Measurements from ENCODE around the gene PHF2. TPM values are rescaled to one million over a fixed set of nuclear protein-coding genes. Genes with fewer than 3 reads are reported as not detected.

Gene PHF2
- total RNA-seq, 1 donor from 2014 or later = 40.3 TPM

DNA sequence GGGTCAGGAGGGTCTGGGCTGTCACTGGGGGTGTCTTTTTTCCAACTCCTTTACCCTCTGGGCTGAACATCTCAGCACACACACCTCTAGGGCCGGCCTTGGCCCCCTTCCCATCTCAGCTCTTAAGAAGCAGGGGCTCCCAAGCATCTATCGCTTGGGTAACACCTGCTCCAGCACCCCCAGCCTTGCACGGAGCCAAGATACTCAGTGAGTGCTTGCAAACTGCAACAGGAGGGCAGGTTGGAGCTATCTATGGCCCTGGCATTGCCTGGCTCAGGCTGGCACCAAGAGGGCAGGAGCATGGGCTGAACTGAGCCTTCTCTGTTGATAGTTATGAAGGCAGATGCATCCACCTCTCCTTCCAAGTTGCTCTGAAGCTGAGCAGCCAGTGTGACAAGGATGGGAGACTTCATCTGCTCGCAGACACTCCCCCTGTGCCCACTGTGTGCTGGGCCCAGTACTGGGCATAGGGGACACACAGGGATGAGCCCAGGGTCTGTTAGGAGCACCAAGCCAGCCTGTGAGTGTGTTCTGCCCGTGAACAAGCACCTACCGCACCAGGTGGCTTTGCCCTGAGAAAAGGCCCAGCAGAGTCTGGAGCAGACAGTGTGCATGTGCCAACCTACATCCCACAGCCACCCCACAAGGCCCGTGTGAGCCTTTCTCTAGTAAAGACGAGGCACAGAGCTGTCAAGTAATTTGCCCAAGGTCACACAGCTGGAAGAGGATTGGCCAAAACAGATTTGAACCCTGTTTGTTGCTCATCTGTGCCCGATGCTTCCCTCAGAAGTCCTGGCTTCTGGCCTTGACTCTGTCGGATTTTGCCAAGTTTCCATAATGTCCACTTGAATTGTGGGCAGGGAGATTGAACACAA lies 58.2 kb downstream of the PHF2 start:
- H3K9me3 Mint-ChIP-seq (ENCODE audit: unreplicated experiment) = peaks cover 15% of the 10 kb centered on the region
- H3K27me3 Mint-ChIP-seq (ENCODE audit: unreplicated experiment) = no peaks in the 10 kb centered on the region
- H3K4me1 Mint-ChIP-seq (ENCODE audit: unreplicated experiment) = no peaks in the 10 kb centered on the region
- peaks cover 46% of the 10 kb centered on the region for H3K36me3 Mint-ChIP-seq (ENCODE audit: unreplicated experiment)
- TF ChIP-seq, protein P1, sequence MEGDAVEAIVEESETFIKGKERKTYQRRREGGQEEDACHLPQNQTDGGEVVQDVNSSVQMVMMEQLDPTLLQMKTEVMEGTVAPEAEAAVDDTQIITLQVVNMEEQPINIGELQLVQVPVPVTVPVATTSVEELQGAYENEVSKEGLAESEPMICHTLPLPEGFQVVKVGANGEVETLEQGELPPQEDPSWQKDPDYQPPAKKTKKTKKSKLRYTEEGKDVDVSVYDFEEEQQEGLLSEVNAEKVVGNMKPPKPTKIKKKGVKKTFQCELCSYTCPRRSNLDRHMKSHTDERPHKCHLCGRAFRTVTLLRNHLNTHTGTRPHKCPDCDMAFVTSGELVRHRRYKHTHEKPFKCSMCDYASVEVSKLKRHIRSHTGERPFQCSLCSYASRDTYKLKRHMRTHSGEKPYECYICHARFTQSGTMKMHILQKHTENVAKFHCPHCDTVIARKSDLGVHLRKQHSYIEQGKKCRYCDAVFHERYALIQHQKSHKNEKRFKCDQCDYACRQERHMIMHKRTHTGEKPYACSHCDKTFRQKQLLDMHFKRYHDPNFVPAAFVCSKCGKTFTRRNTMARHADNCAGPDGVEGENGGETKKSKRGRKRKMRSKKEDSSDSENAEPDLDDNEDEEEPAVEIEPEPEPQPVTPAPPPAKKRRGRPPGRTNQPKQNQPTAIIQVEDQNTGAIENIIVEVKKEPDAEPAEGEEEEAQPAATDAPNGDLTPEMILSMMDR (IDR thresholded peaks at IDR 0.05) = no peak
- DNase-seq (ENCODE audit: extremely low spot score, unreplicated experiment) = no peak
- H3K27ac Mint-ChIP-seq (ENCODE audit: unreplicated experiment) = no peak overlapping the region
- H3K4me3 Mint-ChIP-seq (ENCODE audit: unreplicated experiment) = no peak overlapping the region

DNA sequence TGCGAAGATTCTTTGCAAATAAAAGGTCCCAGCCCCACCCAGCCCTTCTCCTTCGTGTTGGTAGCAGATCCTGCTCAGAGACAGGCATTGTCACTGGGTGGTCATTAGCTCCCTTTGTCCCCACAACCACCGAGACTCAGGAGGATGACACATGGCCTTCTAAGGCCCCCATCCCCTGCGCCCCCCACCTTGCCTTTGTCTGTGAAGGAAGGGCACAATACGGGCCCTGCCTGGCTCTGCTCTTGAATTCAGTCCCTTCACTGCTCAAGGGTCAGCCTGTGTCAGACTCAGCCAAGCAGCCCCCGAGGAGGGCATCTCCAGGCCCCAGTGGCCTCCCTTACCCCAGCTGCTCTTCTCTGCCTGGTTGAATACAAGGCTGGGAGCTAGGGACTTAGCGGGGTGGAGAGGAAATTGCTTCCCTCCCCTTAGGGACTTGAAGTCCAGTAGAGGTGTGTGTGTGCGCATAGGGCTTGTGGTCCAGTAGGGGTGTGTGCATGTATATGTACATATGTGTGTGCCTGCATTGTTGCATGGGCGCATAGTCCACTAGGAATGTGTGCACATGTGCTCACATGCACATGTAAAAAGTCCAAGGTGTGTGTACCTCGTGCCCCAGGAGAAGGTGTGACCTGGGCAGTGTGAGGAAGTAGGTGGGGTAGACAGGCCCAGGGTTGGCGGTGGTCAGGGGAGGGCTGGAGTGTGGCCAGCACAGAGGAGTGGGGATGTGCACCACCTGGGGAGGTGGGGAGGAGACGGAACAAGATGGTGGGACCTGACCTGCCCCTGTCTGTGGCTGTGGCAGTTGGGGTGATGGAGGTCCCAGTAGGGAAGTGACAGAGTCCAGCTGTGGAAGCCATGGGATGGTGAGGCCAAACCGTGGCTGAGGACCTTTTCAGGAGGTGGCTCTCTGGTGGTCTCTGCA lies 59.1 kb downstream of the PHF2 start:
- TF ChIP-seq, protein P1 (IDR thresholded peaks at IDR 0.05) = no peak
- Mint-ChIP-seq H3K9me3 (ENCODE audit: unreplicated experiment) (peaks cover 15% of the 10 kb centered on the region), H3K27ac (ENCODE audit: unreplicated experiment) (no peak overlapping the region), H3K4me3 (ENCODE audit: unreplicated experiment) (no peak overlapping the region), H3K36me3 (ENCODE audit: unreplicated experiment) (peaks cover 54% of the 10 kb centered on the region), H3K4me1 (ENCODE audit: unreplicated experiment) (no peaks in the 10 kb centered on the region), H3K27me3 (ENCODE audit: unreplicated experiment) (no peaks in the 10 kb centered on the region)
- no peak for DNase-seq (ENCODE audit: extremely low spot score, unreplicated experiment)

DNA sequence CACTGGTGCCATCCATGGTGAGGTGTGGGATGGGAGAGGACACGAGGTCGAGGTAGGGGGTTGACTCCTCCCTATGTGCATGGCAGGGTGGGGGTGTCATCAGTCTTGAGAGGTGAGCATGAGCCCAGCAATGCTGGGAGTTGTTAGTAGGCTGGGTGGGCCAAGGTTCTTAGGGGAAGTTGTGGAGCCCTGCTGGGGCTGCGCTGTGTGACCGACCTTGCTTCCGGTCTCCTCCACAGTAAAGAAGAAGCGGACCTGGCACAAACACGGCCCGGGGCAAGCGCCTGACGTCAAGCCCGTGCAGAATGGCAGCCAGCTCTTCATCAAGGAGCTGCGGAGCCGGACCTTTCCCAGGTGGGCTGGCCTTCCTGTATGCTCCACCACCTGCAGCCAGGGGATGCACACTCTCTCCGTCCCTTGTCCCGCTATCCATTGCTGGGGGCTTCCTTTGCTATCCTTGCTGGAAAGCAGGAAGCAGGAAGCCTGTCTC lies 59.8 kb downstream of the PHF2 start:
- Mint-ChIP-seq H3K4me1 (ENCODE audit: unreplicated experiment) (peaks cover 3% of the 10 kb centered on the region), H3K9me3 (ENCODE audit: unreplicated experiment) (peaks cover 15% of the 10 kb centered on the region), H3K36me3 (ENCODE audit: unreplicated experiment) (peaks cover 55% of the 10 kb centered on the region), H3K27ac (ENCODE audit: unreplicated experiment) (no peak overlapping the region), H3K4me3 (ENCODE audit: unreplicated experiment) (no peak overlapping the region), H3K27me3 (ENCODE audit: unreplicated experiment) (no peaks in the 10 kb centered on the region)
- no peak for DNase-seq (ENCODE audit: extremely low spot score, unreplicated experiment)
- TF ChIP-seq, protein P1 (IDR thresholded peaks at IDR 0.05) = no peak

DNA sequence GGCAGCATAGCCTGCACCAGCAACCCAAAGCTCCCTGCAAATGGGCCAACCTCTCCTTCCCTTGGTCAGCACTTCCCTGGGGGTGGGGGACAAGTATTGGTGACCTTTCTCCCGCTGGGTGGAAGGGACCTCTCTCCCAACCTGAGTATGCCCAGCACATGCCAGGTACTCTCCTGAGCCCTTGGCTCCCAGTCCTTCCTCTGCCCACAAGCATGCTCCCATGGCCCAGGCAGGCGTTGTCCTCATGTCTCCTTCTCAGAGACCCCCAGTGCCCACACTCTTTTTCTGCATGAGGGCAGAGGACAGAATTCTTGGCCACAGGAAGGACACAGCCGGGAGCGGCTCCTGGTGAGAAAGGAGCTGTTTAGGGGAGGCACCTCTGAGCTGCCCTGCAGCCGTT lies 60.3 kb downstream of the PHF2 start:
- H3K36me3 Mint-ChIP-seq (ENCODE audit: unreplicated experiment) = peaks cover 56% of the 10 kb centered on the region

More for the DNA sequence above, 60.3 kb downstream of the PHF2 start:
- TF ChIP-seq, protein P1 (IDR thresholded peaks at IDR 0.05) = no peak
- peaks cover 5% of the 10 kb centered on the region for H3K4me1 Mint-ChIP-seq (ENCODE audit: unreplicated experiment)
- H3K27me3 Mint-ChIP-seq (ENCODE audit: unreplicated experiment) = no peaks in the 10 kb centered on the region
- no peak overlapping the region for H3K27ac Mint-ChIP-seq (ENCODE audit: unreplicated experiment)
- no peak for DNase-seq (ENCODE audit: extremely low spot score, unreplicated experiment)
- H3K9me3 Mint-ChIP-seq (ENCODE audit: unreplicated experiment) = peaks cover 15% of the 10 kb centered on the region
- no peak overlapping the region for H3K4me3 Mint-ChIP-seq (ENCODE audit: unreplicated experiment)

Data from osteocyte (in vitro differentiated cells).